Measurements from ENCODE around the gene FMOD.

FMOD gene

GRCh38 chr1:203366476-203366875 is 15.6 kb upstream of the FMOD start:
- no peaks in the 10 kb centered on the region for H3K36me3 Mint-ChIP-seq (ENCODE audit: low read depth)
- no peaks in the 10 kb centered on the region for H3K9me3 Mint-ChIP-seq
- DNase-seq = no peak
- no peak for TF ChIP-seq CTCF (IDR thresholded peaks at IDR 0.05)
- peaks cover 32% of the 10 kb centered on the region for H3K27me3 Mint-ChIP-seq (ENCODE audit: low read depth, poor library complexity)
- H3K27ac Mint-ChIP-seq = no peak overlapping the region
- H3K4me1 Mint-ChIP-seq = peaks cover 59% of the 10 kb centered on the region
- H3K4me3 Mint-ChIP-seq = no peak overlapping the region

DNA sequence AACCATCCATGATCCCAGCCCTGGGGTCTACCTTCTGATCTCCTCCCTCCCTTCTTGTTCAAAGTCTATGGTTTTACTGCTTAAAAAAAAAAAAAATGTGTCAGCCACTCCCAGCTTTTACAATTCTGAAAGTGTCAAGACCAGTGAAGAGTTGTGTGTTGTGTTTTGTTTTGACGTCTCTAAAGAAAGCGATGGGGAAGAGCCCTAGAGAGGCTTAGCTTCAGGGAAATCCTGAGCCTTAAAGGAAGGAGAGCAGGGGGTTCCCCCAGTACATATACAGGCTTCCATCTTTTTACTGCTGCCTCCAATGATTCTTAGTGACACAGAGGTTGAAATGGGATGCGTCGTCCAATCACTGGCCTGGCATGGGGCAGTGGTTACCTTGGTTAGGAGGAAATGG is 13.9 kb upstream of the FMOD start:
- peaks cover 72% of the 10 kb centered on the region for H3K4me1 Mint-ChIP-seq
- H3K27me3 Mint-ChIP-seq (ENCODE audit: low read depth, poor library complexity) = peaks cover 32% of the 10 kb centered on the region
- H3K36me3 Mint-ChIP-seq (ENCODE audit: low read depth) = no peaks in the 10 kb centered on the region
- peak overlapping the region; percentile 86 for H3K27ac Mint-ChIP-seq
- no peak for TF ChIP-seq CTCF (IDR thresholded peaks at IDR 0.05)
- no peaks in the 10 kb centered on the region for H3K9me3 Mint-ChIP-seq
- H3K4me3 Mint-ChIP-seq = no peak overlapping the region
- no peak for DNase-seq

GRCh38 chr1:203364094-203364801 is 13.3 kb upstream of the FMOD start:
- H3K36me3 Mint-ChIP-seq (ENCODE audit: low read depth) = no peaks in the 10 kb centered on the region
- H3K27me3 Mint-ChIP-seq (ENCODE audit: low read depth, poor library complexity) = peaks cover 28% of the 10 kb centered on the region
- H3K4me1 Mint-ChIP-seq = peaks cover 72% of the 10 kb centered on the region
- no peaks in the 10 kb centered on the region for H3K9me3 Mint-ChIP-seq
- H3K27ac Mint-ChIP-seq = peak overlapping the region; percentile 86
- H3K4me3 Mint-ChIP-seq = no peak overlapping the region
- peak; percentile 17 for DNase-seq
- TF ChIP-seq CTCF (IDR thresholded peaks at IDR 0.05) = no peak

DNA sequence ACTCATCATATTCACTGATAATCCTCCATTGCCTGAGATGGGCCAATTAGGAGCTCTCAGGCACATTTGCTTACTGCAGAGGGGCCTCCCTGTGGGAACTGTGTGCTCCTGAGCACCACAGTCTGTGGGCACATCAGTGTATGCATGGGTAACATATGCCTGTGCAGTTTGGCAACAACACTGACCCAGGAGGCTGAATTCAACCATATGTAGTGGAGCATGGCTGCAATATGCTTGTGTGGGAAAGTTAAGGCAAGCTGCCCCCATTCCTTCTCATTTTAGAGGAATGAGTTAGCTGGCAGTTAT is 11.8 kb upstream of the FMOD start:
- no peak for TF ChIP-seq CTCF (IDR thresholded peaks at IDR 0.05)
- H3K9me3 Mint-ChIP-seq = no peaks in the 10 kb centered on the region
- H3K4me3 Mint-ChIP-seq = no peak overlapping the region
- DNase-seq = no peak
- peaks cover 63% of the 10 kb centered on the region for H3K4me1 Mint-ChIP-seq
- no peaks in the 10 kb centered on the region for H3K36me3 Mint-ChIP-seq (ENCODE audit: low read depth)
- peak overlapping the region; percentile 16 for H3K27ac Mint-ChIP-seq
- peaks cover 30% of the 10 kb centered on the region for H3K27me3 Mint-ChIP-seq (ENCODE audit: low read depth, poor library complexity)

- no peak for TF ChIP-seq CTCF (IDR thresholded peaks at IDR 0.05)
- peak overlapping the region; percentile 16 for H3K27ac Mint-ChIP-seq
- peaks cover 32% of the 10 kb centered on the region for H3K27me3 Mint-ChIP-seq (ENCODE audit: low read depth, poor library complexity)
- H3K9me3 Mint-ChIP-seq = peaks cover 3% of the 10 kb centered on the region
- H3K4me3 Mint-ChIP-seq = no peak overlapping the region
- no peak for DNase-seq
- peaks cover 58% of the 10 kb centered on the region for H3K4me1 Mint-ChIP-seq
- H3K36me3 Mint-ChIP-seq (ENCODE audit: low read depth) = no peaks in the 10 kb centered on the region
Measured at GRCh38 chr1:203361945-203362719, 11.2 kb upstream of the FMOD start.
